Gastrocnemius medialis (tissue), 4 donors: Measurements from ENCODE around the gene LRRC28.

Experiments
- CTCF ChIP-seq, 5 experiments: fragments of 450-650 bp in 3 of 5; fragments of 200-600 bp in 2 of 5; sonication (generic) in 2 of 5; IDR thresholded peaks in 4 of 5; conservative IDR thresholded peaks in 1 of 5; 1 replicate in 4 of 5; 2 replicates in 1 of 5; pipeline ENCODE4 v1.5.1; 2016 to 2019; ENCODE audit warnings: antibody characterized with exemption in 5 of 5, mild to moderate bottlenecking in 3 of 5, moderate library complexity in 3 of 5
- POLR2A ChIP-seq, 2 donors: fragments of 450-650 bp; IDR thresholded peaks; one replicate each; pipeline ENCODE4 v1.6.1; 2017; ENCODE audit warnings: antibody characterized with exemption in 2 of 2, mild to moderate bottlenecking in 2 of 2, moderate library complexity in 2 of 2

GRCh38 chr15:99371180-99372103 lies 120.2 kb downstream of the LRRC28 start:
- TF ChIP-seq CTCF (IDR thresholded peaks at IDR 0.05 in 4 of 5, conservative IDR thresholded peaks at IDR 0.05 in 1 of 5) (no peak), POLR2A (IDR thresholded peaks at IDR 0.05) (no peak)
